Measurements from ENCODE around the gene NOC2L.
A peak's percentile ranks its signal among the peaks of the same experiment; 100 is the strongest.
"Not testable (repeated sequence)": the region's sequence is repeated elsewhere in the genome, so short reads cannot be mapped to it uniquely, and the experiment has no call there.

Gene NOC2L

DNA sequence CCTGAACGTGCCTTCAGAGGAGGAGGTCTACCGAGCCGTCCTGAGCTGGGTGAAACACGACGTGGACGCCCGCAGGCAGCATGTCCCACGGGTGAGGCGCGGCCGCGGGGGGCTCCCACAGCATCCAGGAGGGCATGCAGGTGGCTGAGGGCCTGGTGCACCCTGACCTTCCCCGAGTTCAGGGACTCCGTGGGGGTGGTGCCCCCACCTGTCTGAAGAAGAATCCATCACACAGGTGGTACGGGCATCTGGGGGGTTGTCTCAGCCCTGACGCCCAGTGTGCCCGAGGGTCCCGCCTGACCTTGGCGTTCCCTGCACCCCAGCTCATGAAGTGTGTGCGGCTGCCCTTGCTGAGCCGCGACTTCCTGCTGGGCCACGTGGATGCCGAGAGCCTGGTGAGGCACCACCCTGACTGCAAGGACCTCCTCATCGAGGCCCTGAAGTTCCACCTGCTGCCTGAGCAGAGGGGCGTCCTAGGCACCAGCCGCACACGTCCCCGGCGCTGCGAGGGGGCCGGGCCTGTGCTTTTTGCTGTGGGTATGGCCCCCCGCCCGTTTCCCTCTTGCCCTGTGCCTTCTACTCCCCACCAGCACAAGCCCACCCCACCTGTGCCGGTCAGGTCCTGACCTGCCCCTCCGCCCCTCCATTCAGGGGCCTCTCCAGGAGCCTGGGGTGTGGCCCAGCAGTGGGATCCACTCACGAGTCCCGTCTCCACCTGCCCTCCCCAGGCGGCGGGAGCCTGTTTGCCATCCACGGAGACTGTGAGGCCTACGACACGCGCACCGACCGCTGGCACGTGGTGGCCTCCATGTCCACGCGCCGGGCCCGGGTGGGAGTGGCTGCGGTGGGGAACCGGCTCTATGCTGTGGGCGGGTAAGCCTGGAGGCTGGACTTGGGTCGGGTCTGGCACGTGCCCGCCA lies 3.6 kb upstream of the NOC2L start:
- no peak for DNase-seq (ENCODE audit: low read depth)

DNA sequence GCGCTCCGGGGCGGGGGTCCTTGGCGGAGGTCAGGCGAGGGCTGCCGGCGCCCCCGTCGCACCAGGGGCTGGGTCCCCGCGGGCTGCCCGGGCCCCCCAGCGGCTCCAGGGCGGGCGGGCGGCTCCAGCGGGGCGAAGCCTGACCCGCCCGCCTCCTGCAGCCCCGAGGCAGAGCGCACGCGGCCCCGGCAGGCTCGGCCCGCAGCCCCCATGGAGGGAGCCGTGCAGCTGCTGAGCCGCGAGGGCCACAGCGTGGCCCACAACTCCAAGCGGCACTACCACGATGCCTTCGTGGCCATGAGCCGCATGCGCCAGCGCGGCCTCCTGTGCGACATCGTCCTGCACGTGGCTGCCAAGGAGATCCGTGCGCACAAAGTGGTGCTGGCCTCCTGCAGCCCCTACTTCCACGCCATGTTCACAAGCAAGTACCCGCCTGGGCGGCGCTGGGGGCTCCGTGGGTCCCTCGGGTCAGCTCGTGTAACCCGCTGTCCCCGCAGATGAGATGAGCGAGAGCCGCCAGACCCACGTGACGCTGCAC lies 2.1 kb upstream of the NOC2L start:
- DNase-seq (ENCODE audit: low read depth), result no peak

DNA sequence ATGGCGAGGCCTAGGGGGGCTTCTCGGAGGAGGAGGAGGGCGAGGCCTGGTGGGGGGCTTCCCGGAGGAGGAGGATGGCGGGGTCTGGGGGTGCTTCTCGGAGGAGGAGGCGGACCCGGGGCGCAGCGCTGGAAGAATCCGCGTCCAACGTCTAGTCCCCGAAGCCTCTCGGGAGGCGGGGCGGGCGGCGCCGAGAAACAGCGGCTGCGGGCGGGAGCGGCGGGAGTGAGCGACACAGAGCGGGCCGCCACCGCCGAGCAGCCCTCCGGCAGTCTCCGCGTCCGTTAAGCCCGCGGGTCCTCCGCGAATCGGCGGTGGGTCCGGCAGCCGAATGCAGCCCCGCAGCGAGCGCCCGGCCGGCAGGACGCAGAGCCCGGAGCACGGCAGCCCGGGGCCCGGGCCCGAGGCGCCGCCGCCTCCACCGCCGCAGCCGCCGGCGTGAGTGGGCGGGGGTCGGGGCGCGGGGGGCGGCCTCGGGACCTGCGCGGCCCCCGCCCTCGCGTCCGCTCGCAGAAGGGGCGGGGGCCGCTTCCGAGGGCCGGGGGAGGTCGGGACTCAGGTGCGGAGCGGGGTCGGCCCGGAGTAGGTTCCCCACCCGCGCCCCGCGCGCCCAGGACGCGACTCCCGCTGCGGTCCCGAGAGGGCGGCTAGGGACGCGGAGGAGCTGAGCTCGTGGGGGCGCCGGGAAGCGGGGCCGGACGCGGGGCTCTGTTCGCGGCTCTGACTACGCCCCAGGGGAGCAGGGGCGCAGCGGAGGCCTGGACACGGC lies 1.5 kb upstream of the NOC2L start, which contains the start of gene KLHL17:
TSS of gene KLHL17 (plus strand) at position 222 of the 769 bp plus-strand sequence. CDS start at position 332, 110 bp downstream.
- DNase-seq (ENCODE audit: low read depth), result peak; percentile 45

DNA sequence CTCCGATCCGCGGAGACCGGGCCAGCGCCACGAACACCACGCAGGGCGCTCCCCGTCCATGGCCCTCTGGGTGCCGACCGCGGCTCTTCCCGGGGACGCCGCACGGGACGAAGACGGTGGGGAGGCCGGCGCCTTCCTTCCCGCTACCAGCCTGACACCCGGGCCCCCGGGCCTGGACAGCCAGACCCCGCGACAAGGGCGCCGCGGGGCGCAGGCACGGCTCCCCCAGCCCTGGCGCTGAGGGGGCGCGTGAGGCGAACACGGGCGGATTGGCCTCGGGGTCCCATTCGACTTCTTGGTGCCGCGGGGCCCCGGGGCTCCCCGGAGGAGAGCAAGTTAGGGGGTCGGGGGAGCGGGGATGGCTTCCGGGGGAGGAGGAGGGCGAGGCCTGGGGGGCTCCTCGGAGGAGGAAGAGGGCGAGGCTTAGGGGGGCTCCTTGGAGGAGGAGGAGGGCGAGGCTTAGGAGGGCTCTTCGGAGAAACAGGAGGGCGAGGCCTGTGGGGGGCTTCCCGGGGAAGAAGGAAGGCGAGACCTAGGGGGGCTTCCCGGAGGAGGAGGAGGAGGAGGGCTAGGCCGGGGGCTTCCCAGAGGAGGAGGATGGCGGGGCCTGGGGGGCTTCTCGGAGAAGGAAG lies 791 bp upstream of the NOC2L start:
- DNase-seq (ENCODE audit: low read depth), result no peak

DNA sequence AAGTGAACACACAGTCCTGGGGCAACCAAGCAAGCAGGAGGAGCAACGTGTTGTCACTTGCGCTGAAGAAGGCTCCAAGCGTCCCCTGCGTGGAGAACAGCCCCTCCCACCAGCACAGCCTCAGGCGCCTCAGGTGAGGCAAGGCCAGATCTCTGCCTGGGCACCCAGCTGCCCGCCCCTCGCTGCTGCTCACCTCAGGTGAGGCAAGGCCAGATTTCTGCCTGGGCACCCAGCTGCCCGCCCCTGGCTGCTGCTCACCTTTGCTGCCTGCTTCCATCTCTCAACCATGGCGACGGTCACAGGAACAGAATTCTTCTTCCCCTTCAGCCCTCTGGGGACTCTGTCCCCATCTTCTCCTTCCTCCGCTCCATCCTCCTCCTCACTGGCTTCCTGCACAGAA lies 2.4 kb downstream of the NOC2L start:
- DNase-seq (ENCODE audit: low read depth), result no peak

DNA sequence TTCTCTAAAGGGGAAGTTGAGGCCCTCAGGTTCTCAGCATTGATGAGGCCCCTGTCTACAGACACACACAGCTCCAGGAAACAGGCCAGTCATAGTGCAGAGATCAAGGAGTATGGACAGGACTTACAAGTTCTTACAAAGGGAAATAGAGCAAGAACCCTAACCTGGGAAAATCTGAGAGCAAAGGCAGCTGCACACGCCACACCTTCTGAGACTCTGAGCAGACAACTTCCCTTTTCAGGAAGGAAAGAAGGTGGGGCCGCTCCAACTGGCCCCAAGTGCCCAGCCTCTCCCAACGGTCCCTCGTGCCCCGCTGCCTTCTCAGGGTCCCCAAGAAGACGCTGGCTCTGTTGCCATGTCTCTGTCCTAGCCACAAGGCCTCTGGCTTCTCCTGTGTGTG lies 3.6 kb downstream of the NOC2L start:
- no peak for DNase-seq (ENCODE audit: low read depth)

DNA sequence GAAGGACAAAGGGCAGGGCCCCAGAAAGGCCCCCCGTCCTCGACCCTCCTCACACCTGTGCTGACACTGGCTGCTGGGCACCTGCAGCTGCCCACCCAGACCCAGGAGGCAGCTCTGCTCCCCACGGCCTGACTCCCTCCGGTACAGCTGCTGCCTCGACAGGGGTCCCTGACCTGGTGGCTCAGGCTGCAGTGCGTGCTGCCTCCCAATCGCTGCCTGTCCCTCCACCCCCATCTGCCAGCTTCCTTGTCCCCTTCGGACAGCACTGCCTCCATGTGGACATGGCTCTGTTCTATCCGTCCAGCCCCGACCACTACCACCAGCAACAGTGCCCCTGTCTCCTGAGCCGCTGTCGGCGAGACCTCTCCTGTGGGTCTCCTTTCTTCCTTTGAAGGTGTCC lies 4.1 kb downstream of the NOC2L start:
- DNase-seq (ENCODE audit: low read depth), result no peak

DNA sequence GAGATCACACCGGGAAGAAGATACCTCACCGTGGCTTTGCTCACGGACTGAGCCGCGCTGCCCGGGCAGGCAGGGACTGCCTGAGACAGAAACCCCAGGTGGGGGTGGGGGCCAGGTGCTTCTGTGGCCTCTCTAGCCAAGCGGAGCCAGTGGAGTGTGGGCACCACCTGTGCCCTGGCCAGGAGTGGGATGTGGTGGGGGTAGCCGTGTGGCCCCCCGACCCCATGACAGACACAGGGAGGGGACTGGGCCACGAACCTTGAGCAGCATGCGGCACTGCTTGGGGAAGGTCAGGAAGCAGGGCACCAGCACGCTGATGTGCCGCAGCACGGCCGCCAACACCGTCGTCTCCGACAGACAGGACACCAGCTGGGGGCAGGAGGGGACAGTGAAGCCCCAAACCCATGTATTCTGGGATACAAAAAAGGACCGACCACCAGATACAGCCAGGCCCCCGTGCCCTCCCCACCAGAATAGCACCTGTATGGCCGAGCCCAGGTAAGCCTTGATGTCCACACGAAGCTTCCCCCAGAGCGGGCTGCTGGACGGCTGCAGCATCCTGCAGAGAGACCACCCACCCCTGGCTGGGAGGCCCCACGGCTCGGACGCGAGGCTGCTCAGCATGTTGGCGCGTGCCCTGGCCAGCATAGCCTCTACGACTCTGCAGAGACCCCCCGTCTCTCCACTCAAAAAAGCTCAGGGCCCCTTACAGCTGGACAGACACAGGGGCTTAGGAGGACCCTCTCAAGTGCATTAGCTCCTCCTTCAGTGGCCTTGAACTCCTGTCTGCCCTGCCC lies 5.3 kb downstream of the NOC2L start:
- no peak for DNase-seq (ENCODE audit: low read depth)

DNA sequence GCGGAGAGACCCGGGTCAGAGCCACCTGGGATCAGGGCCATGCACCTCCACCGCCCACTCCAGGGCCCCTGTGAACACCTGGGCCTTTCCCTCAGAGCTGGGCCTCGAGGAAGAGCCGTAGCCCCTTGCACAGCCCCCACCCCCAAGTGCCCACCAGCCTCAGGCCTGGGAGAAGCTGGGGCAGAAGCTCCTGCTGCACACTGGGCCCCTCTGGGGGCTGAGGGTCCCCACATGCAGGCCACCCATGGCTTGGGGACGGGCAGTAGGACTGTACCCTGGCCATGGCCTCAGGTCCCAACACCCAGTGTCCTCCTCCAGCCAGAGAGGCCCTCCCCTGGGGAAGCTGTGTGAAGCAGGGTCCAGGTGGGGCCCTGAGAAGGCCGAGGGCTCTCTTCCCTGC lies 6.5 kb downstream of the NOC2L start:
- DNase-seq (ENCODE audit: low read depth), result no peak

DNA sequence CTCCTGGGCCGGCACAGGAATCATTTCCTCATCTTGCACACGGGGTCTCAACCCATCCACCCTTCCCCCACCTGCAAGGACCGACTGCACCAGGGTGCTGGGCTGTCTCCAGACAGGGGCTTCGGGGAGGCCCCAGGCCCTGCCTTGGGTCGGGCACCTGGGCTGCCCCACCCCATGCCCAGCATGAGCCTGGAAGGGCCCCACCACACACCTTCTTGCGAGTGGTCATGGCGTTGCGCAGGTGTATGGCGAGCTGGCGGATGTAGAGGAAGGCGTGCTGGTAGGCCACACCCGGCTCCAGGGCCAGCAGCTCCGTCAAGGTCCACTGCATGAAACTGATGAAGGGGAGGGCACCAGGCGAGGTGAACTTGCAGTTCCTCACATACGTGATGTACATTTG lies 6.9 kb downstream of the NOC2L start:
- DNase-seq (ENCODE audit: low read depth), result no peak

DNA sequence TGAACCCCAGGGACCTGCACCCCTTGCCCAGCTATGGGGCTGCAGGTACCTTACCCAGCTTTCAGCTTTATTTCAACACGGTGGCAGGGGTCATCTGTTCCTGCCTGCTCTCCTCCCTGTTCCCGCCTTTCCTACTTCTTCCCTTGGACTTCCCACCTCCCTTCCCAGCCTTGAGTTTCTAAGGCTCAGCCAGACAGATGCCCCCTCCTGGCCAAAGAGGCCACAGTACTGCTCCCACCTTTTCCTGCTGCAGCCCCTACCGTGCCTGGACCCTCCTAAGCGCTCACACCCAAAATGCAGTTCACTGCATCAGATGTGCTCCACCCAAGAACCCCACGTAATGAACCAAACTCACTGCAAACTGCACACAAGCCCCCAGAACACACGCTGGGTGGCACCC lies 7.7 kb downstream of the NOC2L start:
- DNase-seq (ENCODE audit: low read depth), result peak; percentile 51

DNA sequence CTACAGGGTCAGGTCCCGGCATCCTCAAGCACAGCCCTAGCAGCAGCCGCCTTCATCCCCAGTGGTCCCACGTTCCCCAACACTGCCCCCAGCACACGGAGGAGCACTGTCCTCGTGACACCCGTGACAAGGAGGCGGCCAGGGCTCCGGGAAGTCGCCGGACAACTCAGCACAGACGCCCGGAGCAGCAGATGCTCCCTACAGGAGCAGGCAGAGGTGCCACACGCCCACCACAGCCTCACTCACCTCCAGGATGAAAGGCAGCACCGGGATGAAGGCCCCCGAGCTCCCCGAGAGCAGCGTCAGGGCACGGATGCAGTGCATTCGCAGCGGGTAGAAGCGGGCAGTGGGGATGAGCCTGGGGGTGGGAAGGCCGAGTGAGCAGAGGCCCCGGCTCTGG lies 8.2 kb downstream of the NOC2L start:
- no peak for DNase-seq (ENCODE audit: low read depth)

DNA sequence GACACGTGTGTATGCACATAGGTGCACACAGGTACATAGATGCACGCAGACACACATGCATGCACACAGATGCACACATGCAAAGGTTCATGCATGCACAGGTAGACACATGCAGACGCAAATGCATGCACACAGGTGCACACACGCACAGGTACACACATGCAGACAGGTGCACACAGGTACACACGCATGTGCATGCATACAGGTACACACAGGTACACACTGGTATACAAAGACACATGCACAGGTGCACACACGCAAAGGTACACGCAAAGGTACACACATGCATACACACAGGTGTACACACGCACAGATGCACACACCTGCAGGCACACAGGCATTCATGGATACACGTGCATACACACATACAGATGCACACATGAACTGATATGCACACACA lies 8.8 kb downstream of the NOC2L start:
- no peak for DNase-seq (ENCODE audit: low read depth)

DNA sequence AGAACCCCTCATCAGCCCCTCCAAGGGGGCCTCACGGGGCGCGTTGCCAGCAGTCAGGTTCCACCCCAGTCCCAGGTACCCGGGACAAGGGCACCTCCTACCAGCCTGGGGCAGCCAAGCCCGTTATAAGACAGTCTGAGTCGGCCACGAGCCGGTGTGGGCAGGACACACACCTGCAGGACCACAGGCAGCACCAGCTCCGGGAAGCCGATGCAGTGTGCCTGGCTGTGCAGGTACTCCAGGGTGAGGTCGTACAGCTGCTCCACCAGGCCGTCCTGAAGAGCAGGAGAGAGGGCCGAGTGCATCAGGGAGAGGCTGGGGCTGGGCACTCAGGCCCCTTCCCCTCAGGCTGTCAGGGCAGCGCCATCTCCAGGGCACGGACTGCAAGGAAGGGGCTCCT lies 11.1 kb downstream of the NOC2L start:
- no peak for DNase-seq (ENCODE audit: low read depth)

DNA sequence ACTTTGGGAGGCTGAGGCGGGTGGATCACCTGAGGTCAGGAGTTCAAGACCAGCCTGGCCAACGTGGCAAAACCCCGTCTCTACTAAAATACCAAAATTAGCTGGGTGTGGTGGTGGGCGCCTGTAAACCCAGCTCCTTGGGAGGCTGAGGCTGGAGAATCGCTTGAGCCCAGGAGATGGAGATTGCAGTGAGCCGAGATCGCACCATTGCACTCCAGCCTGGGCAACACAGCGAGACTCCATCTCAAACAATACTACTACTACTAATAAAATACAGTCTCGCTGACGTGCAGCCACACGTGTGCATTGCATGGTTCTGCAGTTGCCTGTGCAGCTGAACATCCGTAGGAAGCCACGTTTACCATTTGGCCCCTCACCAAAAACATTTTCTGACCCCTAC lies 12.2 kb downstream of the NOC2L start:
- DNase-seq (ENCODE audit: low read depth), result not testable (repeated sequence)

DNA sequence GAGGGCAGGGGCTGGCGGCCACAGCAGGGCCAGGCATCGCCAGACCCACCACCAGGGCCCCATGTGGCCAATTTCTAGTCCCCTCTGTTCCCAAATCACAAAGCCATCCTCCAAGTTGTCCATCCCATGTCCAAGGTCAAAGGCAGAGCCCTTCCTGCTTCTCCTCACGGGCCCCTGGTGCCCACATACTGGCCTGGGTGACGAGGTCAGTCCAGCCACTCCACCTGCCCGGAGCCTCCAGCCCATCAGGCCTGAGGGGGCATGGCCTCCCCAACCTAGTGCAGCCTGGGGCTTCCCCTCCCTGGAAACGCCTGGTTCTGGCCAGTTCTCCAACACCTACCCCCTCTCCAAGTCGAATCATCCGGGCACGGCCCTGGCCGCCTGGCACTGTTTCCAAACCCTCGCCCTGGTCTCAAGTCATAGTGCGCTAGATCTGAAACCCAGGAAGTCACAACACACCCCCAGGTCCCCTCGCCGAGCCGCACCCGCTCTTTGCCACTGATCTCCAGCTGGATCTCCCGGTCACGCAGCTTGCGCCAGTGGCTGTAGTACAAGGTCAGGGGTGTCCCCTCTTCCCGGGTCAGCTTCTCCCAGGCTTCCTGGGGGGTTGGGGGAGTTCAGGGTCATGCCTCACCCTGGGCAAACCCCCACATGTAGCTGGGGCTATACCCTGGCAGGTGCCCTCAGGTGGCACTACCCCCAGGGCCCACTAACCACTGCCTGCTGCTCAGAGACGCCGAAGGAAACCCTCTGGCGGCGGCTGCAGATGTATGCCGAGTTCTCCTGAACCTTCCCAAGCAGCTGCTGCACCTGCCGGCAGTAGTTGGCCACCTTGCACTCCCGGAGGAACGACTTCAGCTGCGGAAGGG lies 13.1 kb downstream of the NOC2L start:
- DNase-seq (ENCODE audit: low read depth), result no peak

DNA sequence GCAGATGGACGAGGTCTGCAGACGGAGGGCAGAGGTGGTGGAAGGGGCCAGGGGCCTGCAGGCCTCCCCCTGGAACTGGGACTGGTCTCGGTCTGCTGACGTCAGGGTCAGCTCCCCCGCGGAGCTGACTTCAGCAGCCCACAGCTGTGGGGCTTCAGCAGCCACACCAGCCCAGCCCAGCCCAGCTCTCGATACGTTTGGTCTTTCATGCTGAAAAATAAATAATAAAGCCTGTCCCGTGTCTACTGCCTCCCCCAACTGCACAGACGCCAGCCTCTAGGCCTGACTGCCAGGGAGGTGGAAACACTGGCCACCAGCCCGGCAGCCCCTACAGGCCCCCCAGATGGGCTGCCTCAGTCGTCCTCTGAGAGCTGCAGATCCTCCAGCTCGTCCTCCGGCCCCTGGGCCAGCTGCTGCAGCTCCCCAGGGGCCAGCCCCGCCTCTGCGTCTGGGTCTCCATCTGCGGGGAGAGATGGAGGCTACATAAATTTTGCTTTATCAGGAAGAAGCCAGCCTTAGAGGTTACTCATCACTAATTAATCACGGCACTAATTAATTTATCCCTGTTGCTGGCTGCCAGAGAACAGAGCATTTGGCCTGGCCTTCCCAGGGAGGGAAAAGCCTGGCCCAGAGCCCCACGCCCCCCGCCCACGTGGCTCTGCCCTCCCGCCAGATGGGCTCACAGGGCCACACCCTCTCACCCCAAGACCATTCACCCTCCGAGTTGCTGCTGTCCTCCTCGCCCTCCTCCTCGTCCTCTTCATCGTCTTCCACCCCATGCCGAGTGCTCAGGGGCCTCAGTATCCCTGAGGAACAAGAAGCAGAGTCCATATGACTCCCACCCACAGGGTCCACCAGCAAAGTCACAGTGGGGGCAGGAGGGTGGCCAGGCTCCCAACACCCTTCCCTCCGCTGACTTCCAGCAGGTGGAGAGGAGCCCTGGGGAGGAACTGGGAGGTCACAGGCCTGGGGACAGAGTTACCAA lies 14.4 kb downstream of the NOC2L start:
- DNase-seq (ENCODE audit: low read depth), result peak; percentile 92

DNA sequence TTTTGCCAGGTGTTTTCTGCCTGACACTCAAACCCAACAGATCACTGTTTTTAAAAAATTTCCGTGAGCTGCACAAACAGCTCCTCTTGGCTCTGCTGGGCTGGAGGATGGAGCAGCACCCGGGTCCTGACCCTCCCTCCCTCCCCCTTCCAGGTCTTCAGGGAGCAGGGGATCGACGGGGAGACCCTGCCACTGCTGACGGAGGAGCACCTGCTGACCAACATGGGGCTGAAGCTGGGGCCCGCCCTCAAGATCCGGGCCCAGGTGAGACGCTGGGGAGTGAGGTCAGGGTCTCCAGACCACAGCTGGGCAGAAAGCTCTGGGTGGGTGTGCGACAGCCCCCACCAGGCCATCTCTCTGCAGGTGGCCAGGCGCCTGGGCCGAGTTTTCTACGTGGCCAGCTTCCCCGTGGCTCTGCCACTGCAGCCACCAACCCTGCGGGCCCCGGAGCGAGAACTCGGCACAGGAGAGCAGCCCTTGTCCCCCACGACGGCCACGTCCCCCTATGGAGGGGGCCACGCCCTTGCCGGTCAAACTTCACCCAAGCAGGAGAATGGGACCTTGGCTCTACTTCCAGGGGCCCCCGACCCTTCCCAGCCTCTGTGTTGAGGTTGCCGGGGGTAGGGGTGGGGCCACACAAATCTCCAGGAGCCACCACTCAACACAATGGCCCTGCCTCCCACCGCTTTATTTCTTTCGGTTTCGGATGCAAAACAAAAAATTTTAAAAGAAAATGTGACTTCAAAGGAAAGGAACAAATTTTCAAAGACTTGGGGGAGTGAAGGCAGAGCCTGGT lies 15.3 kb downstream of the NOC2L start:
- DNase-seq (ENCODE audit: low read depth), result no peak

Data from amniotic epithelial cell (primary cell).